ENCODE results near the gene CDK17.

DNA sequence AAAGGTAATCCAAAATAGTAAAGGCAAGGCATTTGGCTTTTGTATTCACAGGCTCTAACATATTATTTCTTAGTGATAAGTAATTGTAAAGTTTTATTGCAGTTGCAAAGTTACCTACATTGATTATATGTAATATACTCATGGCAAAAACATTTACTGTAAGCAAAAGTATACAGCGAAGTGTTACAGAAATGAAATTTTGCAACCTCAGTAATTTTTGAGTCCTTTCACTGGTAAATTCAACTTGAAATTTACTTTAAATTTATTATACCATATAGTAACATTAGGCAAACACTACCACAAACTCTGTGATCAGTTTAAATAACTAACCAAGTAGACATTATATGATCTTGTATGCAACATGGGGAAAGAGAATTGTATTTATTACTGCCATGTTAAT lies 89.0 kb downstream of the CDK17 start:
- TF ChIP-seq, protein P1, sequence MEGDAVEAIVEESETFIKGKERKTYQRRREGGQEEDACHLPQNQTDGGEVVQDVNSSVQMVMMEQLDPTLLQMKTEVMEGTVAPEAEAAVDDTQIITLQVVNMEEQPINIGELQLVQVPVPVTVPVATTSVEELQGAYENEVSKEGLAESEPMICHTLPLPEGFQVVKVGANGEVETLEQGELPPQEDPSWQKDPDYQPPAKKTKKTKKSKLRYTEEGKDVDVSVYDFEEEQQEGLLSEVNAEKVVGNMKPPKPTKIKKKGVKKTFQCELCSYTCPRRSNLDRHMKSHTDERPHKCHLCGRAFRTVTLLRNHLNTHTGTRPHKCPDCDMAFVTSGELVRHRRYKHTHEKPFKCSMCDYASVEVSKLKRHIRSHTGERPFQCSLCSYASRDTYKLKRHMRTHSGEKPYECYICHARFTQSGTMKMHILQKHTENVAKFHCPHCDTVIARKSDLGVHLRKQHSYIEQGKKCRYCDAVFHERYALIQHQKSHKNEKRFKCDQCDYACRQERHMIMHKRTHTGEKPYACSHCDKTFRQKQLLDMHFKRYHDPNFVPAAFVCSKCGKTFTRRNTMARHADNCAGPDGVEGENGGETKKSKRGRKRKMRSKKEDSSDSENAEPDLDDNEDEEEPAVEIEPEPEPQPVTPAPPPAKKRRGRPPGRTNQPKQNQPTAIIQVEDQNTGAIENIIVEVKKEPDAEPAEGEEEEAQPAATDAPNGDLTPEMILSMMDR (IDR thresholded peaks at IDR 0.05): no peak
- TF ChIP-seq EZH2 (IDR thresholded peaks at IDR 0.05; ENCODE audit: borderline replicate concordance, insufficient read depth, low read depth, low read length, poor library complexity, severe bottlenecking): no peak

Data from B cell (primary cell).